Measurements from ENCODE around the gene MYO5B.

DNA sequence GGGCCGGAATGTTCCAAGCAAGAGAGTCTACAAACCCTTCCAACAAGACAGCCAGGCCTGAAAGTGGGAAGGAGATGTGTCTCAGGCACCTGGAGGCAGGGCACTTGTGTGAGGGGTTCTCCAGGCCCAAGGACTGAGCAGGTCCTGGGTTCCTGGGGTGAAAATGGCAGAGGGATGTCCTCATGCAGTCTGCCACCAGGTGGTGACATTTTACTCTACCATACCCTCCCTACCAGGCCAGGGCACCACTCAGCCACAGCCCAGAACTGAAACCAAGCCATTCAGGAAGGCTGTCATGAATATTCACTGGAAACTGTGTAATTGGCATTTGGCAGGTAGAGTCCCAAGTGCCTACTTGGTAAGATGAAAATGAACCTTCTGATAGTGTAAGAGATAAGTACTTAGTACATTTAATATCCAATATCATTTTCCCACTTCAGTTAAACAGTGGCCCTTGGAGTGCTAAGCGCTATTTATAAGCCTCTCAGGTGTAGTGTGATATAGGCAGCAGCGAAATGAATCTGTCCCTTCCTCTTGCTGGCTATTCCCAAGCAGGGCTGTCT, 185.1 kb downstream of the MYO5B start:
- TF ChIP-seq, protein P1, sequence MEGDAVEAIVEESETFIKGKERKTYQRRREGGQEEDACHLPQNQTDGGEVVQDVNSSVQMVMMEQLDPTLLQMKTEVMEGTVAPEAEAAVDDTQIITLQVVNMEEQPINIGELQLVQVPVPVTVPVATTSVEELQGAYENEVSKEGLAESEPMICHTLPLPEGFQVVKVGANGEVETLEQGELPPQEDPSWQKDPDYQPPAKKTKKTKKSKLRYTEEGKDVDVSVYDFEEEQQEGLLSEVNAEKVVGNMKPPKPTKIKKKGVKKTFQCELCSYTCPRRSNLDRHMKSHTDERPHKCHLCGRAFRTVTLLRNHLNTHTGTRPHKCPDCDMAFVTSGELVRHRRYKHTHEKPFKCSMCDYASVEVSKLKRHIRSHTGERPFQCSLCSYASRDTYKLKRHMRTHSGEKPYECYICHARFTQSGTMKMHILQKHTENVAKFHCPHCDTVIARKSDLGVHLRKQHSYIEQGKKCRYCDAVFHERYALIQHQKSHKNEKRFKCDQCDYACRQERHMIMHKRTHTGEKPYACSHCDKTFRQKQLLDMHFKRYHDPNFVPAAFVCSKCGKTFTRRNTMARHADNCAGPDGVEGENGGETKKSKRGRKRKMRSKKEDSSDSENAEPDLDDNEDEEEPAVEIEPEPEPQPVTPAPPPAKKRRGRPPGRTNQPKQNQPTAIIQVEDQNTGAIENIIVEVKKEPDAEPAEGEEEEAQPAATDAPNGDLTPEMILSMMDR (conservative IDR thresholded peaks at IDR 0.05) = peak; percentile 74
- no peak for TF ChIP-seq ZFX (IDR thresholded peaks at IDR 0.05)
